Fibroblast of skin of abdomen (primary cell): ENCODE data around the gene AK1. TPM values are rescaled to one million over a fixed set of nuclear protein-coding genes. Genes with fewer than 3 reads are reported as not detected.

ENCODE experiments used
- DNase-seq: peaks from one replicate; pipeline ENCODE4 v3.0.0-alpha.2; 2013
- polyA plus RNA-seq, 2 experiments: library from polyadenylated mRNA; unstranded; fragments of 120-200 nt; gene quantifications; one replicate each; pipeline ENCODE4 v1.2.1, GENCODE V29; 2013; ENCODE audit not compliant: insufficient read length in 2 of 2

AK1 gene
- 92.5 TPM for polyA plus RNA-seq (2013, experiment 1 of 2; ENCODE audit: insufficient read length)
- polyA plus RNA-seq (2013, experiment 2 of 2; ENCODE audit: insufficient read length), result 92.9 TPM

GRCh38 chr9:127877566-127877998 is at the start of gene AK1:
Gene AK1, minus strand, starts transcription at chr9:127877675. Its CDS starts 3,058 bp downstream, at chr9:127874617.
- DNase-seq, result peak; percentile 59

DNA sequence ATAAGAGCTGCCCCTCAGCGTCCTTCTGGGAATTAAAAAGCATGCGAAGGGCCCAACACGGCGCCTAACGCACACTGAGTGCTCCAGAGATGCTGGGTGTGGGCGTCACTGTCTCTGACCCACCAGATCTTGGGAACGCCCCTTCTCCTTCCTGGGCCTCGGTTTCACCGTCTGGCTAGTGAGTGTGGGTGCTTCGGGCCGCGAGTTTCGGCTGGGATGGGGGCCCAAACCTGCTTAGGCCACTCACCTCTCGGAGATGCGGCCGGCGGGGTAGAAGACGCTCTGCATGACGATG is 49.4 kb upstream of the AK1 start:
- no peak for DNase-seq

DNA sequence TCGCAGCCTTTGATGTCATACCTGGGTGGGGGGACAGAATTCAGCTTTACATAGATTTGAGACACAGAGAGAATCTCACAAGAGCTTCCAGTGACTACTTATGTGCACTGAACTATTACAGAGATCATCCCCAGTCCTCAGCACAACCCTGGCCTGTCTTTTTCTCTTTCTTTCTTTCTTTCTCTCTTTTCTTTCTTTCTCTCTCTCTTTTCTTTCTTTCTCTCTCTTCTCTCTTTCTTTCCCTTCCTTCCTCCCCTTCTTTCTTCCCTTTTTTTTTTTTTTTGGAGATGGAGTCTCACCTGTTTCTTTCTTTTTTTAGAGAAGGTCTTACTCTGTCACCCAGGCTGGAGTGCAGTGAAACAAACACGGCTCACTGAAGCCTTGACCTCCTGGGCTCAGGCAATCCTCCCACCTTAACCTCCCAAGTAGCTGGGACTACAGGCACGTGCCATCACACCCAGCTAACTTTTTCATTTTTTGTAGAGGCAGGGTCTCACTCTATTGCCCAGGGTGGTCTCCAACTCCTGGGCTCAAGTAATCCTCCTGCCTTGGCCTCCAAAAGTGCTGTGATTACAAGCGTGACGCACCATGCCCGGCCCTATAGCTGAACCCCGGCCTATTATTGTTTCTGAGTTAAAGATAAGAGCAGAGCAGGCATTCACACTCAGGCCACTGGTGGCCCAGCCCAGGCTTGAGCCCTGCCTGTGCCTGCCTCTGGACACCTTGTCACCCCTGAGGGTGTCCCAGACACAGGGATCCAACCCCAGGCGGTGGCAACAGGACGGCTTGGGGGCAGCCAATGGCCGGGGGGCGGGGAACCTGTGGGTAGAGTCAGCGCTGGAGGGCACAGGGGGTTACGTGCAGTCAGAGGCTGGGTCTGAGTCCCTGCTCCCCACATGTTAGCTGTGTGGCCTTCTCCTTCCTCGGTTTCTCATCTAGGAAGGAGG is 48.8 kb upstream of the AK1 start:
- no peak for DNase-seq

DNA sequence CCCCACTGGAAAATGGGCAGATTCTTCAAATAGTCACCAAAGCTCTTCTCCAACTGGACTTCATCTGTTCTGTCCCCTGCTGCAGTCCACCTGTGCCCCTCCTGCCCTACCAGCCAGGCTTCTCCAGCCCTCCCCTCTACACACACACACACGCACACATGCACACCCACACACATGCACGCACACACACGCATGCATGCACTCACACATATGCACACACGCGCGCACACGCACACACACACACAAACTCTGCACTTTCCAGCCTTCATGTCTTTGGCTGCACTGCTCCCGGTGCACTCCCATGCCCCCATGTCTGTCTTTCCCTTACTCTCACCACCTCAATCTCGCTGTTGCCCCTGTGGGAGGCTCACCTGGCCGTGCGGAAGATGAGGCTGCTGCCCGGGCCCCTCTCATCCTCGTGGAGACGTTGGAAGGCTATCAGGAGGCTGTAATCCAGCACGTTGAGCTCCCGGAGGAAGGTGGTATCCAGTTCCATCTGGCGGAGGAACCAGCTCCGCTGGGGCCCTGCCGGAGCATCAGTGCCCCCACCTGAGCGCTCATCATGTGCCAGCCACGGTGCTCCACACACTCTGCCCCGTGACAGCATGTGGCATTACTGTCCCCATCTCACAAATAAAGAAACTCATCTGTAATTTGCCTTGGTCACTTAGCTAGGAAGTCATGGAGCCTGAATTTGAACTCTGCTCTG is 47.4 kb upstream of the AK1 start:
- DNase-seq, result no peak

- peak; percentile 94 for DNase-seq
These were observed 46.3 kb upstream of the AK1 start for GRCh38 chr9:127923771-127924170.

DNA sequence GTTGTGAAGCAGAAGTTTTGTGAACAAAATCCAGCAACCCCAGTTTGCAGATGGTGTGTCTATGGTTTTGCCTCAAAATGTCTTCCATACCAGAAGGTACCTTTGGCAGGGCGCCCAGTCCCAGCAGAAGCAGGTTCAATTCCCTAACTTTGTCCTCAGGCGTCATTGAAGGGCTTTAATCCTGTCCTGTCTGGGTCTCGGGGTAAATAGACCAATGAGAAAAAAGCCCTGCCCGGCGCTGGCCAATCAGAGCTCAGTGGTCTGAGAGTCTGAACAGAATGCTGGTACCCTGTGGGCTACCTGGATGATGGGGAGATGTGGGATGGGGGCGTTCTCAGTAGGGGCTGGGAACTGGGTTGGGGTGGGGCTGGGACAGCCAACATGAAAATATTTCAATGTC is 45.6 kb upstream of the AK1 start:
- DNase-seq, result no peak

- DNase-seq, result peak; percentile 53
These were observed 44.2 kb upstream of the AK1 start for GRCh38 chr9:127921557-127922120.

- DNase-seq, result no peak
These were observed 43.3 kb upstream of the AK1 start for GRCh38 chr9:127920794-127921193.

- peak; percentile 98 for DNase-seq
These were observed 41.9 kb upstream of the AK1 start for GRCh38 chr9:127919253-127919815.

DNA sequence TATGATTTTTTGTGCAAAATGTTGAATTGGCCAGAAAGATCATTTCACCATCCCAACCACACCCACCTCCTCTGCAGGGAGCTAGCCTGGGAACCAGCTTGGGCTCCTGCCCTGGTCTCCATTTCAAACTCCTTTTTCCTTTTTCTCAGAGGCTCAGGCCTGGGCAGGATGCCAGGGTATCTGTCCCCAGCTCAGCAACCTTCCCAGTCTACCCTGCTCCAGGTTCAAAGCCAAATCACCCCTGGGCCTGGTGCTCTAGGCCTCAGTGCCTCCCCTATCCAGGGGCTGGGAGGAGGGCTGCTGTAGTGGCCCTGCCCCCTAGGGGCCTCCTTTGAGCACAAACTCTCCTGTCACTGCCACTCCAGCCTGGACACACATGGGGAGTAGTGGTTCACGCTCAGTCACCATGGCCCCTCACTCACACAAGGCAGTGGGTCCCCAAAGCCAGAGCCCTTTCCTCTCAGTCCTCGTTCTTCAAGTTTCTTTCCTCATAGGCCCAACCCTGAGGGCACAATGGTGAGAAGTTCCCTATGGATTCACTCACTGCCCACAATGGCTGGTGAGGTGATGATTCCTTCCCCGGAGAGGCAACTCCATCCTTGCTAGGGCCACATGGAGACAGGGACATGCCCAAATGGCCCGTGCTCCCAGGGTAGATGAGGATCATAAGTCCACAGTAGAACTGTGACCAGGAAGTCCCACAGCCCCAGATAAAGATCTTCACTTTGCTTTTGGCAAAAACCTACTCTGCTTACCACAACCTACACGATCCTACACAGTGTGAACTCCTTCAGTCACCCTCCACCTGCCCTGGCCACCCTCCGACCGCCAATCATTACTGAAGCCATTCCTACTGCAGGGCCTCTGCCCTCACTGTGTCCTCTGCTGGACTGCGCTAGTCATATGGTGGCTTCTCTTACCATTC is 41.0 kb upstream of the AK1 start:
- no peak for DNase-seq

GRCh38 chr9:127917603-127918002 is 40.1 kb upstream of the AK1 start:
- no peak for DNase-seq

DNA sequence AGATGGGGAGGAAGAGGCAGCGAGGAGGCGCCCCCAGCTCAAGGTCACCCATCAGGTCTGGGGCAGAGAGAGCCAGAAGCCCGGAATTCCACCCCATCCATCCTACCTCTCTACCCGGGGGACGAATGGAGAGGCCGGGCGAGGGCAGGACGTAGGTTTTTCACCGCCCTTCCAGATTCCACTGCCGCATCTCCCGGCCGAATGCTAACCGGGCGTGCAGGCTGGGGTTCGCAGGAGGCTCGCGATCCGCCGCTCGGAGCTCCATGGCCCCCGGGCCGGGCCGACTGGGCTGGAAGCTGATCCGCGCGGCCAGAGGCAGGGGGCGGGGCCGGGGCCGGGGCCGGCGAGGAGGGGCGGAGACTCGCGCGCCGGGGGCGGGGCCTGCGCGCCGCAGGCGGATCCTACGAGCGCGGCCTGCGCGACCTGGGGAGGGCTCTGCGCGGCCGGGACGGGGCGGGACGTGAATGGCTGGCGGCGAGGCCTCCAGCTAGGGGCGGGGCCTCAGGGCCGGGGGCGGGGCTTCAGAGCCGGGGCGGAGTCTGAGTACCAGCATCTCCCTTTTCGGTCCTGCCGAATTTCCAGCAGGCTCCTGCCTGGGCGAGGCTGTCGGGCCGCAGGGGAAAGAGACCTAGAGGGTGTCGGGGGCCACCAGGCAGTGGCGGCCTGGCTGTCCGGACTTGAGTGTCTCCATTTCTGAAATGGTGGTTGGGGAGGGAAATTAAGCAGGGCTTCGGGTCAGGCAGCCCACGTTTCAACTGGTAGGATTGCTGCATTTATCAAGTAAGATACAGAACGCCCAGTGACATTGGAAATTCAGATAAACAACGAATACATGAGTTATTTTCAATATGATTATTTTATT is 39.5 kb upstream of the AK1 start, which contains the start of gene ST6GALNAC4:
TSS of gene ST6GALNAC4 (minus strand) at position 322 of the 862 bp plus-strand sequence. CDS start 622 bp downstream, outside the sequence.
- peak; percentile 93 for DNase-seq

DNA sequence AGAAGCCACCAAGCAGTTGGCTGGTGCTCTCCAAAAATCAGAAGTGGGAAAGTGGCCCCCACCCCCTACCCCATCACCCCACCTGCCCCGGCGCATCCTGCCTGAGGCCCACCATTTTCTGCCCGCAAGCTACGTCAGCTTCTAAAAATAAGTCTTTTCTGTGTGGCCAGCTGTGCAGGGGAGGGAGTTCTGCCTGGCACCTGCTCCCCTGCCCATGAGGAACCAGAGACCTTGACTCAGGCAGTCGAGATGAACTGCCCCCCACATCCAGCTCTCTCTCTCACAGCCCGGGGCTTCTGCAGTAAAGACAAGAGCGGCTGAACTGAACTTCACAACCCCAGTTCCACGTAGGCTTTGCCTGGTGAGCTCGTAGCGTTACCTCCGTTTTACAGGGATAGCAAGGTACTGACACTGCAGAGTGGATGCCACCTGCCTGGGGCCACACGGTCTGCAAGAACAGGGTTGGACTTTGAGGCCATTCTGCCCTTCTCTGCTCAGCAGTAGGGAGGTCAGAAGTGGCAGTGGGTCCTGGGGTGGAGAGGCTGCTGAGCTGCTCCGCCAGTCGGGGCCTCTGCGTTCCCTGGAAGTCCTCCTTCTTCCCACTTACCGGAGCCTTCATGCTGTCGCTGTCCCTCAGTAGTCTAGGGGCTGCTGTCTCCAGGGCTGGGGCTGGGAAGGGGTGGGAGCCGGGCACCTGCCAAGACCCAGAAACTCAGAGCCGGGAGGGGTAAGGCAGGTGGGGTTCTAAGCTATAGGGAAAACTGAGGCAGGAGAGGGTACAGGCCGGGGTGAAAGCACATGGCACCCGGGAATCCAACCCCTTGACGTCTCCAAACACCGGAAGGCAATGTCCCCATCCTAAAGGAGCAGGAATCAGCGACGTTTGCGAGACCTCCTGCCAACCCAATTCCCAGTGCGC is 38.6 kb upstream of the AK1 start:
- no peak for DNase-seq

GRCh38 chr9:127915325-127915752 is 37.9 kb upstream of the AK1 start:
- no peak for DNase-seq

GRCh38 chr9:127913682-127914081 is 36.2 kb upstream of the AK1 start:
- DNase-seq, result no peak

DNA sequence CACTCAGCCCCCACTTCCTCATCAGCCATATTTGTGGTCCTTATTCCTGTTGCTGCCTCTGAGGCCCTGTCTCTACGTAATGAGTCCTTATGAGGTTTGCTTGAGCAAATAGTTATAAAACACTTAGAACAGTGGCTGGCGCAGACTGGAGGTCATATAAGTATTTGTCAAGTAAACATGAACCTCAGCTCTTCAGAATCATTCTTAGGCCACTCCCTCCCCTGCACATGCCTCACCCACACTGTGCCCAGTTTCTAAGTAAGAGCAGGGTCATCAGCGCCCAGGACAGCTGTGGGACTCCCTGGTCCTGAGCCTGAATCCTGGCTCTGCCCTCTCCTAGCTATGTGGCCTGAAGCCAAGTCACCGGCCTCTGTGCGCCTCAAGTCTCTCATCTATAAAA is 35.4 kb upstream of the AK1 start:
- DNase-seq, result no peak

DNA sequence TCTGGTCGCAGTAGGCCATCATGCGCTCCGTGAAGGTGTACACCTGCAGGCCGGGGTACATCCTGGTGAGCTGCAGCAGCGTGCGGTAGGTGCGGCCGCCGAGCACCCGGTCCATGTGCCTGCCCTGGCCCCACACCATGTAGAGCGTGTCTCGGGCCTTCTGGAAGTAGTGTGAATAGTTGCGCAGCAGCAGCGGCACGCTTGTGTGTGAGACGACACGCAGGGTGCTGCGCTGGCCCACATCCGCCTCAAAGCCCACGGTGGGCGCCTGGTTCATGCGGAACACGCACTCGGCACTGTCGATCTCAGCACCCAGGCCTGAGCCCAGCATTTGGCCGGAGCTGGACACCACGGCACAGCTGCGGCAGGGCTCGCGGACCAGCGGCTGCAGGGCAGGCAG is 34.8 kb upstream of the AK1 start:
- no peak for DNase-seq

GRCh38 chr9:127910613-127911205 is 33.2 kb upstream of the AK1 start:
- DNase-seq, result no peak

- DNase-seq, result no peak
These were observed 32.4 kb upstream of the AK1 start for GRCh38 chr9:127909839-127910273.
